NCI-H2081 (cell line): ENCODE results near the gene FAM136A.
"Not testable (repeated sequence)": the region's sequence is repeated elsewhere in the genome, so short reads cannot be mapped to it uniquely, and the experiment has no call there.

ENCODE experiments used
- DNase-seq, 2 experiments: peaks; one replicate each; lab custom pipeline; 2025; lab: John Stamatoyannopoulos, UW

The FAM136A gene

DNA sequence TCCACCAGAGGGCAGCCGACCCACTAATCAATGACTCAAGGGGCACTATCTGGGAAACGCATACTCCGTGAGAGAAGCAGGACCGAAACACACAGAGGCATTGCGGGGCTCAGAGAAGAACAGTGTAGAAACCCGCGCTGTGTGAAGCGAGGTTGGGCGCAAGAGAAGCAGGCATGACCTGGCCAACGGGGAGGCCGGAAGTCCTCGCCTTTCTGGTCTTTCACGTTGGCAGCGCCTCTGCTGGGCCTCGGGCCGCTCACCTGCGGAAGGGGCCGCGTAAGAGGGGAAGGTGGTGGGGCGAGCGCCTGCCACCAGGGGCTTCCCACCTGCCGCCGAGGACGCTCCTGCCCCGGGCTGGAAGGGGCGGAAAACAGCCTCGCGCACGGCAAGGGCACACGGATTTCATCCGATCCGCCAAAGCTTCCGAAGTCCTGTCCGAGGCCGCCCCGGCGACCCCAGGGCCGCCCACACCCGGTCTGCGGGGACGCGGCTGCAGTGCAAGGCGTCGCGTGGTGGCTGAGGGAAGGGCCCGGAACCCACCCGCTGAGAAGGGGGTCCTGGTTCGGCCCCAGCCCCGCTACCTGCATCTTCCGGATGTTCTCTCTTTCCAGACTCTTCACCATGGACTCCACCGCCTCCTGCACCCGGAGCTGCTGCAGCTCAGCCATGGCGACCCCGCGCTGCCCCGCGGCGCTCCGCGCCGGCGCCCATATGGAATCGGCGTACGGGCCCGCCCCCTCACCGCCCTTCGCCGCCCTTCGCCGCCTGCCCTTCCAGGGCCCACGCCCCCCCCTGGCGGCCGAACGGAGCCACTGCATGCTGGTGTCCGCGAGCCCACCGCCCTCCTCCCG lies at the start of gene FAM136A:
Gene FAM136A, minus strand, starts transcription at position 724 of the 851 bp plus-strand sequence. Its CDS starts 56 bp downstream, at position 668.
- peak; percentile 72 to 77 for DNase-seq

DNA sequence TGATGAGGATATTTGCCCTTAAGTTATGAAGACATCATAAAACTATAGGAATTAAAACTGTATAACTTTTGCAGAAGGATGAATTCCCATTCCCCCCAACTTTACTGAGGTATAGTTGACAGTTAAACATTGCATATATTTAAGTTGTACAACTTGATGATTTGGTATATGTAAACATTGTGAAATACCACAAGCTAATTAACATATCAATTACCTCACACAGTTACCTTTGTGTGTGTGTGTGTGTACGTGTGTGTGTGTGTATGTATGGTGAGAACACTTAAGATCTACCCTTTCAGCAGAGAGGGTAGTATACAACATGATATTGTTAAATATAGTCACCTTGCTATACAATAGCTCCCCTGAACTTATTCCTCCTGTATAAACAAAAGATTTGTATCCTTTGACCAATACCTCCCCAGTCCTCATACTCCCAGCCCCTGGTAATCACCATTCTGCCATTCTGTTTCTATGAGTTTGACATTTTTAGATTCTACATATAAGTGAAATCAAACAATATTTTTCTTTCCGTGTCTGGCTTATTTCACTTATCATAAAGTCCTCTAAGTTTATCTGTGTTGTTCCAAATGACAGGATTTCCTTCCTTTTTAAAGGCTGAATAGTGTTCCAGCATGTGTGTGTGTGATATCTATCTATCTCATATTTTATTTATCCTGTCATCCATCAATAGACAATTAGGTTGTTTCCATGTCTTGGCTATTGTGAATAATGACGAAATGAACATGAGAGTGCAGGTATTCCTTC lies 48.2 kb upstream of the FAM136A start:
- no peak for DNase-seq

DNA sequence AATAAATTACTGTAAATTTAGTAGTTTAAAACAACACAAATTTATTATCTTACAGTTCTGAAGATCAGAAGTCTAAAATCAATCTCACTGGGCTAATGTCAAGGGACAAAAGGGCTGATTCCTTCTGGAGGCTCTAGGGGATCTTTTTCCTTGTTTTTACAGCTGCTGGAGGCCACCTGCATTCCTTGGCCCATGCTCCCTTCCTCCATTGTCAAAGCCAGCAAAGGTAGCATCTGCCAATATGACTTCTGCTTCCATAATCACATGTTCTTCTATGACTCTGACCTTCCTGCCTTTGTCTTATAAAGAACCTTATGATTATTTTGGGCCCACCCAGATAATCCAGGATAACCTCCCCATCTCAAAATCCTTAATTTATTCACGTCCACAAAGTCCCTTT lies 46.0 kb upstream of the FAM136A start:
- peak in 1 of 2 experiments; percentile 10 for DNase-seq

DNA sequence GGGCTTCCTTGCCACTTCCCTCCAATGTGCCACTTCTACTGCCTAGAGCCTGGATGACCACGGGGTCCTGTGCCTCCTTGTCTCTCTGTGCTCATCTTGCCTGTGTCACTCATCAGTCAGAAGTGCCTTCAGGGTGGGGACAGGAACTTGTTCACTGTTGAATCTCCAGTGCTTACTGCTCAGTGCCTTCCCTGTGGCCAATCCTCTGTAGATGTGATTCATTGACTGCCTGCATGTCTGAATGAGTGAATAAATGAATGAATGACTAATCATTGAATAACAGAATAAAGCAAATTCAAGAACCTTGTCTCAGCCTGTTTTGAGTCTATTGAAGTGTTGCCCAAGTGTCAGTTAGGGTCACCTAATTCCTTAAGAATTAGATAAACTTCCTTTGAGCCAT lies 42.3 kb upstream of the FAM136A start:
- DNase-seq, result no peak

DNA sequence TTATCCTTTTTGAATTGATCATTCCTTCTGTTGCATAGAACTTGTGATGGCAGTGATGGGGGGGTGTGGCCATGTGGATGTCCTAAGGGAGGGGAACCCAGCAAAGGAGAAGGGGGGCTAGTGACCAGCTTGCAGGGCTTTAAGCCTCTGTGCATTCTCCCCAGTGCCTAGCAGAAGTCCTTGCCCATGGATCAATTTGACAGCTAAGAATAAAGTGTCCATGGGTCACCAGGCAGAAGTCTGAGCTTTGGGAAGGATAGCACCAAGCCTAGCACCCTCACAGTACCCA lies 39.6 kb upstream of the FAM136A start:
- no peak for DNase-seq

DNA sequence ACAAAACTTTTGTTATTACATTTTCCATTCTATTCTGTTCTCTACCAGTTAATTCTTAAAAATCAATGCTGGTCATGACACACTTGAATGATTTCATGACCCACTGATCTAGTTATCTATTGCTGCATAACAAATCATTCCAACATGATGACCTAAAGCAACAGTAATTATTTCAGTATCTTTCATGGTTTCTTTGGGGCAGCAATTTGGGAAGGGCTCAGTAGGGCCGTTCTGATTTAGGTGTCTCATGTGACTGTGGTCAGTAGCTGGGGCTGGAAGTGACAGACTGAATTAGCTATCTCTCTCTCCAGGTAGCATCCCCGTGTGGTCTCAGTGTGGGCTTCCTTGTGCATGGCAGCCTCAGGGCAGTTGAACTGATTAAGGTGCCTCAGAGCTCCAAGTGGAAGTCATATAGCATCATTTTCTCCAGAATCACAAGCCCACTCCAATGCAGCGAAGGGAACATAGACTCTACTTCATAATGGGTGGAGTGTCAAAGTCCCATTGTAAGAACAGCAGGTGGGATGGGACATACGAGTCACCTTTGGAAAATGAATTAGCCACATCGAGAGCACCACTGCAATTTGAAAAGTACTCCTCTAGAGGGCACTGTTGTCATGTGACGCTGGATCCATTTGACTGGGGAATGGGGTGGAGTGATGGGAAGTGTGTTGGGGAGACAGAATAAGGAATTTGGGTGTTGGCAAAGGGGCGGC lies 39.1 kb upstream of the FAM136A start:
- peak; percentile 34 to 60 for DNase-seq

DNA sequence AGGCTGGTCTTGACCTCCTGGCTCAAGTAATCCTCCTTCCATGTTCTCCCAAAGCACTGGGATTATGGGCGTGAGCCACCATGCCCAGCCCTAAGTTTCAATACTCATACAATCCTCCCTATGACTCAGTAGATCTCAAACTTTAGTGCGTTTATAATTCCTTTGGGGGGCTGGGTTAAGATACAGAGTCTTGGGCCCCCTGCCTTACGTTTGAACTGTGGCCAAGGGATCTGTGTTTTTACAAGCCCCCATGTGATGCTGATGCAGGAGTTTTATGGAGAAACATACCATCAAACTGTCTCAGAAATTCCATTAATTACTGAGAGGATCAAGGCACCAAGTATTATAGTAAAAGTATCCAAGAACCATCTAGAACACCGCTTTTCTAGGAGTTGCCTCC lies 38.2 kb upstream of the FAM136A start:
- no peak for DNase-seq

DNA sequence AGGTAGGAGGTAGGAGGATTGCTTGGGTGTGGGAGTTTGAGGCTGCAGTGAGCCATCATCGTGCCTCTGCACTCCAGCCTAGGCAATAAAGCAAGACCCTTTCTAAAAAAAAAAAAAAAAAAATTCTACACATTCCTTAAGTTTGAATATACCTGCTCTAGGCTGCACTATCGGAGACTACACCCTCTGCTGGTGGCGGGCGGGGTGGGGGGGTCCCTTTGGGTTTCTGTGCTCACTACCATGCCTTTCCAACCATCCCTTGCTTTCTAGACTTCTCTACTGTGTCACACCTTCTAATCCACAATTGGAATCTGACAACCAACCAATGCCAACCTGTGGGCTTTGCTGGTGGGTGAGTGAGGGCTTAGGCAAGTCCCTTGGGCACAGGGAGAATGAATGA lies 34.7 kb upstream of the FAM136A start:
- DNase-seq, result no peak

DNA sequence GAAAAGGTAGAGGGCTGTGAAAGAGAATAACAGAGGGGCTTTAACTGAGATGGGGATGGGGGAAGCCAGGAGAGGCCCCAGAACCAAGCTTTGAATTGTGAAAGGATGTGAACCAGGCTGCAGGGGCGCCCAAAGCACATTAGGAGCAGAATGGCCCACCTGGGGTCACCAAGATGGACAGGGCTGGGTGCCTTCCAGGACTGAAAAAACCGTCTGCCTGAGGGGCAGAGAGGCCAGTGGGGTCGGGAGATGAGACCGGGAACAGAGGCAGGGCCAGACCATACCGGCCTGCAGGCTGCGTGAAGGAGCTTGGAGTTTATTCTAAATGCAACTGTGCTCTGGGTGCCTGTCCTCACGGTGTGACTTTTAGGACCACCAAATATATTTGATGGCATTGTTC lies 29.1 kb upstream of the FAM136A start:
- DNase-seq, result no peak

DNA sequence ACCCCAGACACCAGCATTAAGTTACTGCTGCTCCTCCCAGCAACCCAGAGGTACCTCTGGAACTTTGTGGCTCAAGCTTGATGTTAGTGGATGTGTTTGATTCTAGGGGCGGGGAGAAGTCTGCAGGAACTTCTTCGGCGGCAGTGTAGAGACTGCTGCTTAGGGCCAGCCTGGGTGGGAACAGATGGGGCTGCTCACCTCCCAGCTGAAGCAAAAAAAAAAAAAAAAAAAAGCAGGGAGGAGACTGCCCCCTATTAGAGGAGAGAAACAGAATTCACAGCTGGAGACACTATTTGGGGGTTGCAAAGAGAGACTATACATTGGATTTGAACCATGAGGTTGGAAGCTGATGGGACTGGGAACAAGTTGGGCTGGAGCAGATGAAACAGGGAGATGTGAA lies 28.6 kb upstream of the FAM136A start:
- DNase-seq, result no peak

DNA sequence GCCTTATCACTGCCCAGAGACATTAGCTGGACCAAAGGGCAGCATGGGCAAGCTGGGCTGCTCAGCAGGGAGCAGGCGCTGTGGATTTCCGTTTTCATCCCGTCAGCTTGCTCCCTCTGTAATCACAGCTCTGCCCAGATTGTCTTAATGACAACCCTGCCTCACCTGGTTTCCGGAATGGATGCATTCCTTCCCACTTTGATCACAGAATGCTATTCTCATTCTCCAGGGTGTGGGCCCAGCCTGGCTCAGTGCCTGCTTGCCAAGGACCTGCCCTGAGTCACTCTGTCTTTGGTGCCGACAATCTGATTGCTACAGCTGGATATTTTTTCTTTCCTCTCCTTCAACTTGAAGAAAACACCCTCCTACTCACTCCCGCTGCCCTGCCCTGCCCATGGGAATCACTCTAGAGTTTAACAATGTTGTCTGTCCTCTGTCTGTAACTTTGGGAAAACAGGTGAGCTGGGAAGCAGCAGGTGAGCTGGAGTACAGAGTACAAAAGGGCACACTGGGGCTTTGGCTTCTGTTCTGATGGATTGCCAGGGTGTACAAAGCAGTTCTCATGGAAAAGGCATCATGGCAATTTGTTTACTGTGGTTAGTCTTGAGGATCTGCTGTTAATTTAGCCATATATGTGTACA lies 27.2 kb upstream of the FAM136A start:
- peak; percentile 7 to 39 for DNase-seq

DNA sequence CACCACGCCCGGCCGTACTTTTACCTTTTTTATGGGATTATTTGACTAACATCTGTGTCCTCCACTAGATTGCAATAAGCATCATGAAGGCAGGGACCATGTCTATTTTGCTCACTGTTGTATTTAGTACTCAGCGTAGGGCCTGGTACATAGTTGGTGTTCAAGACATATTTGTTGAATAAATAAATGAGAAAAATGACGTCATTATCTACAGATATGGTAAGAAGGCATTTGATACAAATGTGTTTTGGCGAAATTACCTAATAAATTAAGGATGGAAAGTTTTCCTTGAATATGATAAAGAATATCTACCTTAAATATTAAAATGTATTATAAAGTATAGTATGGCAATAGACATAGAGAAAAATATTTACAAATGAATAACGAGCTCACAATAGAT lies 24.0 kb upstream of the FAM136A start:
- DNase-seq, result no peak

DNA sequence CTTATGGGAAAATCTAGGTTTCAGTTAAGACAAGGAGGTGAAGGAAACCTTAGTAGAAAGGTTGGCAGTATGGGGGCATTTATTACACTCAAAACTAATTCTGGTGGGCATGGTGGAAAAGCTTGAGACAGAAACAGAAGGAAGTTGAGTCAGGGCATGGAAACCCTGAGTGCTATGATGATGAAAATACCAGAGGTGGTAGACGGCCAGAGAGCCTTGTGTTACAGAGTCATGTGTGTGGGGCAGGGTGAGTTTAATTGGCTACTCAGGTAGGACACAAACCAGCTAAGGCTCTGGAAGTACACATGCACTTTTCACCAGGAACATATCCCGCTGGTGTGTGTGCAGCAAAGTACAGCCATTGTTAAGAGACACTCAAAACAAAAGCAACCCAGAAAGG lies 20.7 kb upstream of the FAM136A start:
- DNase-seq, result no peak

DNA sequence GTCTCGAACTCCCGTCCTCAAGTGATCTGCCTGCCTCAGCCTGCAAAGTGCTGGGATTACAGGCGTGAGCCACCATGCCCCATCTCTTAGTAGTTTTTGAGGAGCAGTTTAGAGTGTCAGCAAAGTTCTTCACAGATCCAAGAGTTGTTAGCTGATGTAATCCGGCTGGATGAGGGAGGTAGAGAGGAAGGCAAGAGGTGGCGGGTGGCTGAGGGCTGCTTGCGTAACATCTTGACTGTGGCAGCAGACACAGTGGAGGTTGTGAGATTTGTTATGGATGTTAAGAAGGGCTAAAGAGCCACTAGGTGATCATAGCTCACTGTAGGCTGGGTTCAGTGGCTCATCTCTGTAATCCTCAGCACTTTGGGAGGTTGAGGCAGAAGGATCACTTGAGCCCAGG lies 19.5 kb upstream of the FAM136A start:
- no peak for DNase-seq

DNA sequence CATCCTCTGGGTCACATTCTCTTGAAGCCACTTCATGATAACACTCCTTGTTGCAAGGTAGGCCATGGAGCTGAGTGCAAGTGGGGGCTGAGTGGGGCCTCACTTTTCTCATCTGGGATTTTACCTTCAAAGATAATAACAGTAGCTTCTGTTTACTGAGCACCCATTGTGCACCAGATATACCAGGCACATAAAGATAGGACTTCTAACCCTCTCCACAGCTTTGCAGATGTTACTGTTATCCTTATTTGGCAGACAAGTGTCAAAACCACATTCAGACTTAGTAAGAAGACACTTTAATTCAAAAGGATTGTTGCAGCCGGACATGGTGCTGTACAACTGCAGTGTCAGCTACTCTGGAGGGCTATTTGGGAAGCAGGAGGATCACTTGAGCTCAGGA lies 12.8 kb upstream of the FAM136A start:
- DNase-seq, result no peak

DNA sequence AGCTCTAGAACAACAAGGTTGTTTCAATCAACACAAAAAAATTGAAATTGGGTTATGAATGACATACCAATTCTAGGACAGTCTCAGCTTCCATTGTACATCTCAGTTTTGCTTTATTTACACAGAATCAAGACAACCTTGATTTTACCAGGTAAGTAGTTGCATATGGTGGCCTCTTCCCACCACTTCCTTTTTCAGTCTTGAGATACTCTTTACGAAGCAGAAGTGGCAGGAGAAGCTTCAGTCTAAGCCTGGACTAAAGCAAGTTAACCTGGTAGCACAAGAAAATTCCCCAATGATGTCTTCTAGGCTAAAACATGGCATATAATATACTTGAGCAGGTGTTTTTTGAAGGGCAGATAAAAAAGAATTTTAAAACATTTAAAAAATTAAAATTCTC lies 10.7 kb upstream of the FAM136A start:
- no peak for DNase-seq

DNA sequence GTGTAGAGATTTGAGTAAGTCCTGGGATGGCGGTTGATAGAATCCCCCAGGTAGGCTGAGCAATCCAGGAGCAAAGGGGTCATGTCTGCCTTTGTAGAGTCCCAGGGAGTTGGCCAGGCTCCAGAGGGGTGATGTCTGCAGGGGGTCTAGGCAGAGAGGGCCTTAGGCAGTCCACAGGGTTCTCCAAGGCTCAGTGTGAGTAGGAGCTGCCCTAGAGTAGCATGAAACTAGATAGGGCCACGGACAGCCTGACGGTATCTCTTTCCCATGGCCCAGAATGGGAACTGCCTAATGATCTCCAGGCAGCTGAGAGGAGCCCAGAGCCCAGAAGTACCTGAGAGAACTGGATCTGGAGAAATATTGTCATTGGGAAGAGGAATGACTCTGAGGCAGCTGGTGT lies 9.0 kb upstream of the FAM136A start:
- DNase-seq, result no peak

DNA sequence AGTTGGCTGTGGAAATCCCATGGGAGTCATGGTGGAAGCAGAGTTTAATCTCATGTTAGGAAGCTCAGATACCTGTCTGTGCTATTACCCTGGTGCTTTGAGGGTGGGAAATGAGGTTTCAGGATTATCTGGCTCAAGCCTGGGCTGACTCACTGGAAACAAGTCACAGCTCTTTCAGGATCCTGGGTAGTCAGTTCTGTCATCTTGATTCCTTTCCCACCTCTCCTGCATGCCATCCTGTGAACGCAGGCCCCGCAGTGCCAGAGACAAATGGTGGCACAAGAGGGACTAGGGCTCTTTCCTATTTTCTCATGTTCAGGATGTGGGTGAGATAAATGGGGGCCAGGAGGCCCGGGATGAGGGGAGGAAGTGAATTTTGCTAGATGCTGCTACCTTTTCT lies 3.7 kb upstream of the FAM136A start:
- DNase-seq, result no peak

DNA sequence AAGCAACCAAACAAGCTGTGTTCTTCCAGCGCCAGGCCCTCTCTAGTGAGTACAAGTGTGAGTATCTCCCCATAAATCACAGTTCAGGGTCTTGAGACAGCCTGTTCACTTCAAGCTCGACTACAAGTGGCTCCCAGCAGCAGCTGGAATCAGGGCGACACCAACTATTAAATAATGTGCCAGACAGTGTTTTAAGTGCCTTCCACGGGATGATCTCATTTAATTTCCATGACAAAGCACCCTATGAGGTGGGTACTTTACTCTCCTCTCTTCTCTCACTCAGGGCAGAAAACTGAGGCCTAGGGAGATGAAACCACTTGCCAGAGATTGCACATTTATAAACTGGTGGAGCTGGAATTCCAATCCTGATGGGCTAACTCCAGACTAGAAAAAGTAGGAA lies 2.6 kb upstream of the FAM136A start:
- DNase-seq, result no peak

DNA sequence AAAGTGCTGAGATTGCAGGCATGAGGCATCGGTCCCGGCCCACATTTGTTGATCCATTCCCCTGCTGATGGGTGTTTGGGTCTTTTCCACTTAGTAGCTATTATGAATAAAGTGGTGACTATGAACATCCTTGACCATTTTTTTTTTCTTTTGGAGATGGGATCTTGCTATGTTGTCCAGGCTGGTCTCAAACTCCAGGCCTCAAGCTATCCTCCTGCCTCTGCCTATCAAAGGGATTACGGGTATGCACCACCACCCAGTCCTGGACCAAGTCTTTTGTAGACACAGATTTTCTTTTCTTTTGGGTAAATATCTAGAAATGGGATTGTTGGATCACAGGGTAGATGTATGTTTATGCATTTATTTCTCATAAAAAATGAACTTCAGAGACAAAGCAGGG lies 1.3 kb upstream of the FAM136A start:
- no peak for DNase-seq

DNA sequence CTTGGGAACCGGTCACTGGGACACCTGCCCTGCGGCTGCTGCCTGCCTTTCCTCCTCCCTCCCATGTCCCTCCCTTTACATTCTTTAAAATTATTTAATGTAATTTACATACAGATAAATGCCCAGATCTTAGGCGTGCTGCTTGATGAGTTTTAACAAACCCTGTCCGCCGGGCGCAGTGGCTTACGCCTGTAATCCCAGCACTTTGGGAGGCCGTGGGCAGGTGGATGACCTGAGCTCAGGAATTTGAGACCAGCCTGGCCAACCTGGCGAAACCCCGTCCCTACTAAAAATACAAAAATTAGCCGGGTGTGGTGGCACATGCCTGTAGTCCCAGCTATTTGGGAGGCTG lies 304 bp upstream of the FAM136A start:
- not testable (repeated sequence) for DNase-seq

DNA sequence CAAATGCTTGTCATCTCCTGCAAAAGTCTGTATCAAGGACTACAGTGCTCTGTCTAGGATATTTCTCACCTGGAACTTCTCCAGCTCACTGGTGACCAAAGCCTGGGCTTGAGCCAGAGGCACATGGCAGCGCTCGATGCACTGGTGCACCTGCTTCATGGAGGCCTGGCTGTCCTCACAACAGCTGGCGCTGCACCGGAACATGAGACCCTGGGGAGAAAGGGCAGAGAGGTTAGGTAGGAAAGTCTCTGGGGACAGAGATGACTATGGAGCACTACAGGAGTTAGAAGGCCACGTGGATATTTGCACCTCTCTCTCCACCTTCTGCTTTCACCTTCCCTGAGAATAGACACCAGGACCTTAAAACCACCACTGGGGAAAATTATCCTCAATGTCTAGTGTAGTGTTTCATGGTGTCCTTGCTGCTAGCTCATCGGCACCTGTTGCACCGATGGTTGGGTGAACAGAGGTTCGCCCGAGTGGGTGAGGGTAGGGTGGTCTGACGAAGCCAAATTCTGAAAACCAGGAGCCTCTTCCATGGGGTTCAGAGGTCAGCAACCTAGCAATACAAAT lies 1.0 kb downstream of the FAM136A start:
- DNase-seq, result peak in 1 of 2 experiments; percentile 7
